Measurements from ENCODE around the gene LRRIQ3. TPM values are rescaled to one million over a fixed set of nuclear protein-coding genes. Genes with fewer than 3 reads are reported as not detected.

Gene LRRIQ3
- total RNA-seq, 4 donors from 2014 or later: 0.17 to 0.33 TPM; not detected in 2

DNA sequence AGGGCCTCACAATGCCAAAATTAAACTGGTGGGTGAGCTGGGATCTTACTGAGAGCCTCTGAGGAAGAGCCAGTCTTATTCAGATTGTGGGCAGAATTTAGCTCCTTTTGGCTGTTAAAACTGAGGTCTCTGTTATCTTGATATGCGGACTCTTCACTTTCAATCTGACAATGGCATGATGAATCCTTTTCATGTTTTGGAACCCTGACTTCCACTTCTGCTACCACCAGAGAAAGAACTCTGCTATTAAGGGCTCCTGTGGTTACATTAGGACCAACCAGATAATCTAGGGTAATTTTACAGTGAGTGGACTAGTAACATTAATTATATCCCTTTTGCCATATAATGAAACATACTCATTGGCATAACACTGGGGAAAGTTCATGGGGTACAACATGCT, 219.0 kb downstream of the LRRIQ3 start:
- H3K27me3 ChIP-seq: no peaks in the 10 kb centered on the region
- no peaks in the 10 kb centered on the region for H3K9me3 ChIP-seq
- no peak for DNase-seq (ENCODE audit: extremely low spot score)
- H3K4me3 ChIP-seq: no peak overlapping the region
- 95% methylated on average over 1 of the region's 1 CpG for WGBS
- intact Hi-C loops (cut with DNase I): no loop called here
- H3K27ac ChIP-seq (replicated peaks in 1 of 4): no peak overlapping the region
- H3K36me3 ChIP-seq: no peaks in the 10 kb centered on the region
- no peaks in the 10 kb centered on the region for H3K4me1 ChIP-seq
- no peak for TF ChIP-seq EP300 (IDR thresholded peaks at IDR 0.05)
- TF ChIP-seq, protein P1, sequence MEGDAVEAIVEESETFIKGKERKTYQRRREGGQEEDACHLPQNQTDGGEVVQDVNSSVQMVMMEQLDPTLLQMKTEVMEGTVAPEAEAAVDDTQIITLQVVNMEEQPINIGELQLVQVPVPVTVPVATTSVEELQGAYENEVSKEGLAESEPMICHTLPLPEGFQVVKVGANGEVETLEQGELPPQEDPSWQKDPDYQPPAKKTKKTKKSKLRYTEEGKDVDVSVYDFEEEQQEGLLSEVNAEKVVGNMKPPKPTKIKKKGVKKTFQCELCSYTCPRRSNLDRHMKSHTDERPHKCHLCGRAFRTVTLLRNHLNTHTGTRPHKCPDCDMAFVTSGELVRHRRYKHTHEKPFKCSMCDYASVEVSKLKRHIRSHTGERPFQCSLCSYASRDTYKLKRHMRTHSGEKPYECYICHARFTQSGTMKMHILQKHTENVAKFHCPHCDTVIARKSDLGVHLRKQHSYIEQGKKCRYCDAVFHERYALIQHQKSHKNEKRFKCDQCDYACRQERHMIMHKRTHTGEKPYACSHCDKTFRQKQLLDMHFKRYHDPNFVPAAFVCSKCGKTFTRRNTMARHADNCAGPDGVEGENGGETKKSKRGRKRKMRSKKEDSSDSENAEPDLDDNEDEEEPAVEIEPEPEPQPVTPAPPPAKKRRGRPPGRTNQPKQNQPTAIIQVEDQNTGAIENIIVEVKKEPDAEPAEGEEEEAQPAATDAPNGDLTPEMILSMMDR (IDR thresholded peaks at IDR 0.05): no peak

Other genes starting within 250 kb of the LRRIQ3 start
- 10 to 100 TPM in 1 of 4 donors, 1 to 10 TPM in 3; 6.9 to 13.7 (median 8.1) TPM for gene FPGT, start 66 bp upstream of the LRRIQ3 start, total RNA-seq
- 1 to 10 TPM in 3 of 4 donors, under 1 TPM in 1; 0.63 to 4.5 (median 3.6) TPM for gene TNNI3K, start 37.2 kb upstream of the LRRIQ3 start, total RNA-seq